Left cardiac atrium (tissue), 4 donors: ENCODE results near the gene ASB6. TPM values are rescaled to one million over a fixed set of nuclear protein-coding genes. Genes with fewer than 3 reads are reported as not detected.
"Not testable (repeated sequence)": the region's sequence is repeated elsewhere in the genome, so short reads cannot be mapped to it uniquely, and the experiment has no call there.

ENCODE experiments used
- ATAC-seq, 2 donors: fragments of 200-7000 bp; cut with Tn5 transposase; one replicate each; pipeline ENCODE4 v1.9.1; 2020; ENCODE audit warnings: mild to moderate bottlenecking in 2 of 2, moderate library complexity in 2 of 2
- DNase-seq: peaks from one replicate; pipeline ENCODE4 v3.0.0-alpha.2; 2020
- intact Hi-C, 2 donors: fragments of 100-400 bp; cut with DNase I; formaldehyde crosslinking; loops; one replicate each; pipeline versions ENCODE4 v1.14.1 to v1.15.1; 2022 to 2023
- total RNA-seq, 2 donors: library from RNA; stranded (reverse); fragmentation: NEBNext Ultra II Directional; extraction: Animal tissue kit (Norgen Biotek cat#: 25700); gene quantifications; one replicate each; pipeline ENCODE4 v1.2.1, GENCODE V29; 2021
- donor health status: DM: no; HTN: yes; CAD: no.
- donor health status: DM: no; HTN: yes; CAD: no; lungs with severe emphysema.
- donor health status: DM: yes; HTN: yes; CAD: no.
- donor health status: Dilated cardiomyopathy.

Gene ASB6
- total RNA-seq, 2 donors from 2014 or later = 8.3 to 11.6 TPM

DNA sequence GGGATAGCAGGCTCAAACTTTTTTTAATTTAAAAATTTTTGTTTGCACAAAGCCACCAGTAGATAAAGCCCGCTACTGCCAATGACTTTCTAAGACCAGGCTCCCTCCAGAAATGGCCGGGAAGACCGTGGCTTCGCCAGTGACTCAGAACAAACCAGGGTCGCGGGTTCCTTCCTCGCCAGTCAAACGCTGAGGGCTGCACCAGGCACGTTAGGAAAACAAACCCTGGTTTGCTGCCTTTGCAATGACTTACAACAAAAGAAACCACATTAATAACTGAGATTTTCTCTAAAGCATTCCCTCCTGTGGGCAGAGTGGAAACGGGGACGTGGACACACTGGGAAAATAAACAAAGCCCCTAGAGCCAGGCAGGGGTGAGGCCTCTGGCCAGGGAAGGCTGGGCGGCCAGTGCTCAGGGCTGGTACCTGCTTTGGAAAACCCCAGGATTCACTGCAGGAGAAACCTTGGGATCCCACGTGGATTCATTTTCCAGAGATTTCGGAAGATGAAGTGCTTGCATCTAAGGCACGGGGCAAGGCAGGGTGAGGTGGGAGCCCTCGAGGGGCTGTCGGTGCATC, 27.3 kb upstream of the ASB6 start:
- ATAC-seq = no peak
- intact Hi-C loops = no loop called here
- no peak for DNase-seq

DNA sequence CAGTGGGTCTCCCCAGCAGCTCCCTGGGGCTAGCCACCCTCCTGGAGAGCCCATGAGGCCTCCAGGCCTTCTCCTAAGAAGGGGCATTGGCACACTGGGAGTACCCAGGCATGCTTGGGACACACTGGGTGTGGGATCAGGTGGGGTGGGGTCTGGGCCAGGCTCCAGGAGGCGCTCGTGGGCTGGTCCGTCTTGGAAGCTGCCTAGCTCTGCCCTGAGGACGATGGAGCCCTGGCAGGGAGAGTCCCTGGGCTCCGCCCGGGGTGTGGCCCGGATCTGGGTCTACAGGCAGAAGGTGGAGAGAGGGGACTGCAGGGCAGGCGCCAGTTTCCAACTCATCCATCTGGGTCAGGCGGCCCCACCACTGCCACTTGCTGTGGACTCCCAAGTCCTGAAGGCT, 25.9 kb upstream of the ASB6 start:
- intact Hi-C loops = no loop called here
- DNase-seq (no peak), ATAC-seq (no peak)

DNA sequence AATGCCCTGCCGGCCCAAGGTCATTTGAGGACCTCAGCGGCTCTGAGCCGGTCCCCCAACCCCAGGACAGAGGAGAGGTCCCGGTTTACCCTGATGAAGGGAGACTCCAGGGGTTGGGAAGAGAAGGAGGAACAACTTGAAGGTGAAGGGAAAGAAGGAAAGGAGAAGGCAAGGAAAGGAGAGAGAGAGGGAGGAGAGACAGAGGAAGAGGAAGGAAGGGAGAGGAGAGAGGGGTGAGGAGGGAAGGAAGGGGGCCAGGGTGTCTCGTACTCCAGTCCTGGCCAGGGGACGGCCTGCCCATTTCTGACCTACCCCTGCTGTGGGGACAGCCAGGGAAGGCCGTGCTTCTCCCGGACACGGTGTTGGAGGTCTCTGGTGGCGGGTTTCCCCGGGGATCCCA, 25.4 kb upstream of the ASB6 start:
- ATAC-seq = no peak
- intact Hi-C loops = no loop called here
- DNase-seq = no peak

DNA sequence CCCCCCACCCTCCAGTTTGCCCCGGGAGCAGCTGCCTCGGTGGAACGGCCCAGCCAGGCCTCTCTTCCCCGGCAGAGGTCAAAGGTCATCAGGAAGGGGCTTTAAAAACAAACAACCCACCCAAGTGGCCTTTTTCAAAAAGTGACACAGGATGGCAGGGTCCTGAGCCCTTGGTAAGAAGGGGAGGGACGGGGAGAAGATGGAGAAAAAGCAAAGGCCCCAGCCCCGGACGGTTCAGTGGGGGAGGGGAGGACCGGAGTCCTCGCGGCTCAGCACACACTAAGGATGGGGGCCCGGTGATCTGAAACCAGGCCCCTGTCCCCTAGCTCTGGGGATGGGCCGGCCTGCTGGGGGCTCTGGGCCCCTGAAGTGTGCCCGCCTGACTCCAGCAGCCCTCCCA, 24.6 kb upstream of the ASB6 start:
- intact Hi-C loops = no loop called here
- ATAC-seq (no peak), DNase-seq (no peak)

DNA sequence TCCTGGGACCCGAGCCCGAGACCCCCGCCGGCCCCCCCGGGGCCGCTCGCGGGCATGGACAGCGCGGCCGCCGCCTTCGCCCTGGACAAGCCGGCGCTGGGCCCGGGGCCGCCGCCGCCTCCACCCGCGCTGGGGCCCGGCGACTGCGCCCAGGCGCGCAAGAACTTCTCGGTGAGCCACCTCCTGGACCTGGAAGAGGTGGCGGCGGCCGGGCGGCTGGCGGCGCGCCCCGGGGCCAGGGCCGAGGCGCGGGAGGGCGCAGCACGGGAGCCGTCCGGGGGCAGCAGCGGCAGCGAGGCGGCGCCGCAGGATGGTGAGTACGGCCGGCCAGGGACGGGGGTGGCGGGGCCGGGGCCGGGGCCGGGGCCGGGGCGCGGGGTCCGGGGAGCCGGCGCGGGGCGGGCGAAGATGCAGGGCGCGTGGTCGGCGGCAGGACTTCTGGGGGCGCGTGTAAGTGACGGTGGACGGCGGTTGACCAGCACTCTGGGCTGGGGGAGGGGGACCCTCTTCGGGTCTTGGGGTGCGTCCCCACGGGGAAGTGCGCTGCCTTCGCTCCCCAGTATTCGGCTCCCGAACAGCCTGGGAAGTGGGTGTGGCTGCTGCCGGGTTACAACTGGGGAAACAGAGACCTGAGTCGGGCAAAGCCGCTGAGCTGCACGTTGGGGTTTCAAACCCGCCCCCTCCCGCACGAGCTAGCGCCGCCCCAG, 24.0 kb upstream of the ASB6 start:
- ATAC-seq = peak in 1 of 2 donors; percentile 4
- no peak for DNase-seq
- intact Hi-C loops = no loop called here

DNA sequence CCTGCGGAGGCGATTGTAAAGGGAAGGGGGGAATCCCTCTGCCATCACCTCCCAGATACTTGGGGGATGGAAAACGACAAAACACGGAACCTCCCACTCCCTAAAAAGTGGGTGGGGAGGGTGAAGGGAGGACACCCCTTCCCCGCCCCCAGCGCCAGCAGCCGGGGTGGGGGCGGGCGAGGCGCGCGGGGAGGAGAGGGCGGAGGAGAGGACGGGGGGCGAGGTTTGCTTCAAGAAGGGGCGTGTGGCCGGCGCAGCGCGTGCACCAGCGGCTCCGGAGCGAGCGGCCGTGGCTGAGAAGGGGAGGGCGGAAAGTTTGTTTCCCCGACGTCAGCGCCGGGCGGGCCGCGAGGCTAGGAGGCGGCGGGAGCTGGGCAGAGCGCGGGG, 23.4 kb upstream of the ASB6 start, which contains the start of gene PRRX2:
Gene PRRX2, plus strand, starts transcription at position 259 of the 387 bp plus-strand sequence. CDS start 221 bp downstream, outside the sequence.
- peak; percentile 64 for DNase-seq
- intact Hi-C loops = no loop called here
- peak; percentile 72 to 78 for ATAC-seq

DNA sequence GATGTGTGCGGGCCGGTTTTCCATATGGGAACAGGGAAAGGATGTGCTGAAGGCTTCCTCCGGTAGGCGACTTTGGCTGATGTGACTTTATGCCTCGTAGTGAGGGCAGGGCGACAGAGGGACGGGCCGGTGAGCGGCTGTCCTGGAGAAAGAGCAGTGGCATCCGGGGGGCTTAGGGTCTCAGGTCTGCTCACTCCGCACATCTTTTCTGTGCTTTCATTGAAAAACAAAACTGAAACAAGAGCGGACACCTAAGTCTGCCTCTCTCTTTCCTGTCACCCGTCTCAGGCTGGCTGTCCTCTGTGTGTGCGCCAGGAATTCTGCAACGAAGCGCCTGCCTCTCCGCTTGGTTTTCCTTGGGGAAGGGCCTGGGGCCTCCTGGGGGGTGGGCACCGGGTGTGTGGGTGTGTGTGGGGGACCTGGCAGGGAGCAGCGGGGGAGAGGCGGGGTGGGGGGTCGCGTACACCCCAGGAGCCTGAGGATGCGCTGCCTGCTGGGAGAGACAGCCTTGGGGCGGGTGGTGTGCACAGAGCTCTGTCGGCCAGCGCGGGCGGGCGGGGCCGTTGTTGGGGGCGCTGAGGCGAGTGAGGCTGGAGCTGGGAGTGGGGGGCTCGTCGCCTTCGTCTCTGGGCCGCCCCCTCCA, 22.9 kb upstream of the ASB6 start:
- ATAC-seq (peak; percentile 47 to 63), DNase-seq (no peak)
- intact Hi-C loops = no loop called here

DNA sequence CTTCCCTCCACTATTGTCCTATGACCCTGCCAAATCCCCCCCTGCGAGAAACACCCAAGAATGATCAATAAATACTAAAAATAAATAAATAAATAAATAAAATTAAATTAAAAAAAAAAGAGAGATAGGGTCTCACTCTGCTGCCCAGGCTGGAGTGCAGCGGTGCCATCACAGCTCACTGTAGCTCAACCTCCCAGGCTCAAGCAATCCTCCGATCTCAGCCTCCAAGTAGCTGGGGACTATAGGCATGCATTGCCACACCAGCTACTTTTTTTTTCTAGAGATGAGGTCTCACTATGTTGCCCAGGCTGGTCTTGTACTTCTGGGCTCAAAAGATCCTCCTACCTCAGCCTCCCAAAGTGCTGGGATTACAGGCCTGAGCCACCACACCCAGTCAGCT, 20.3 kb upstream of the ASB6 start:
- ATAC-seq, intact Hi-C loops, DNase-seq: not testable (repeated sequence)

DNA sequence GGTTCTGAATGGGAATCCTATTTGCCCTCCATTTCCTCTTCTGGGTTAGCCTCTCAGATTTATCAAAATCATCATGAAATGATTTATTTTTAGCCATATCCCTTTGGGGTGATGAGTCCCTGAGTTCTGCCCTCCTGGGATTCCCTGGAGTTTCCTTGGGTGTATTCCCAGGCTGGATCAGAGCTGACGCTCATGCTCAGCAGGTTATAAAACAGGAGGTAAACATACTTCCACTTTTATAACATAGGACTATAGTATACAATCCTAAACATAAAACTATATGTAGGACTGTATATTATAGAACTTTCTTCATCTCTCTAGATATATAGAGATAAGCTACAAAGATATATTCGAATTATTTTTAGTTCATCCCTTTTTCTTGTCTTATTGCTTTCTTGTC, 19.1 kb upstream of the ASB6 start:
- intact Hi-C loops = no loop called here
- DNase-seq (no peak), ATAC-seq (no peak)

DNA sequence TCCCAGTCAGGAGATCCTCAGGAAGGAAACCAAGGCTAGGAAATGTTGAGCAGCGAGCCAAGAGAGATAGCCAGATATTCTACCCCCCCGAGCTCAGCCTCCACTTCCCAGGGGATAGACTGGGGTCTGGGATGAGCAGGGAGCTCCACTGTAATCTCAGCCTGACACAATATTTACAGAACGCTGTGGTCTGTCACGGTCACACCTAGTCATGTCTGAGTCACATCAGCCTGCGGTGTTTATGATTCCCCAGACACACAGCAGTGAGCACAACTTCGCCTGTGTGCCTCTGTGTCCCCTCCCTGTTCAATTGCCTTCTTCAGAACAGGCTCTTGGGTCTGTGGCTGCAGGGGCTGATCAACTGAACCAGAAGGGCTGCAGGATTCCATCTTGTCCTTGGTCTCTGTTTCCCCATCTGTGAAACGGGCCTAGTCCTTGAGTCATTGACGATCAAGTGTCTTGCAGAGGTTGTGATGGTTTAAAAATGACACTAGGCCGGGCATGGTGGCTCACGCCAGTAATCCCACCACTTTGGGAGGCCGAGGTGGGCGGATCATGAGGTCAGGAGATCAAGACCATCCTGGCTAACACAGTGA, 14.9 kb upstream of the ASB6 start:
- intact Hi-C loops = no loop called here

DNA sequence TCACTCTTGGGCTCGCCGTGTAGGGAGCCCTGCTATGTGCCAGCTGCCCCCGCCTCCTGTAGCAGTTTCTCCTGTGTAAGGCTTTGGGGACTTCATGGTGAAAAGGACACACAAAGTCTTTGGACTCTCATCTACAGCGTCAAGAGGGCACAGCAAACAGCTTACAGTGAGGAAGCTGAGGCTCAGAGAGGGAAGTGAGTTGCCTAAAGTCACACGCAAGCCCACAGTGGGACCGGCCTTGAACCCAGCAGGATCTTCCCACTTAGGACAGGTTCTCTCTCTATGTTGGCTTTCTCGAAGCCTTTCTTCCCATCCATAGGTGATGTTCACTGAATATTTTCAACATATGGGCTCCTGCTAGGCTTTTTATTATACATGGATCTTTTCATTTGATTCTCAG, 13.7 kb upstream of the ASB6 start:
- ATAC-seq = no peak
- intact Hi-C loops = no loop called here
- DNase-seq = no peak

More for the DNA sequence above, 14.9 kb upstream of the ASB6 start:
- ATAC-seq = no peak
- no peak for DNase-seq

DNA sequence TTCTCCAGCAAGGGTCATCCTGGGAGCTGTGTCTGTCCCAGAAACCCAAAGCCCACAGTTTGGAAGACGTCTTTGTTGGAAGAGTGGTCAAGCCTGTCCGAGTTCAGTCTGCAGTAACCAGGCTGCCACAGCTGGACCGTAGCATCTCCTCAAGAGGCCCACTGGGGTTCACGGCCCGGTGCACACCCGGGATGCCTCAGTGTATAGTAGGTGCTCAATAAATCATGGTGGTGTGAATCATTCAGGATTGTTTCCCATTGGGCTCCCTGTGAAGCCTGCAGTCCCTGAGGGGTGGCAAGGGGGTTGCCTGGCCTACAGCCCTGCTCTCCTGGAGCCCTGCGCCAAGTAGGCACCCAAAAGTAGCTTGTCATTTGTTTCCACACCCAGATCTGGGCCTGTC, 13.2 kb upstream of the ASB6 start:
- DNase-seq (no peak), ATAC-seq (no peak)
- intact Hi-C loops = no loop called here

DNA sequence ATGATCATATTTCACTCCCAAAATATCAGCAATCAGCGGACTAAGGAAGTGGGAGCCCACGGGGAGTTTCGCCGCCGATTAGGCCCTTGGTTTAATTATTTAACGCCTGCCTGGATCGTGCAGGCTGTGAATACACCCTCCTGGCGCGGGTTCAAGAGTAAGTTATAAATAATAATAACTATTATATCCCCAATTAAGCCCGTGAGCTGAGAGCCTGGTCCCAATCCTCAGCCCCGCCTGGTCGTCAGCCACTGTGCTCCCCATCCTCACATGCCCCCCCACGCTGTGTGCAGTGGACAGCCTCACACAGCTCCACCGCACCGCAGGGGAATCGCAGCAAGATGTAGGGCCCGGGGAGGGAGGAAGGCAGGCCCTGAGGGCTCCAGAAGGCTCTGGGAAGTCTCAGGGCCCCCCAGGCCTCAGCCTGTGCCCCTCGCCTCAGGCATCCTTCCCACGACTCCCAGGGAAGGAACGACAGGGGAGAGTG, 12.6 kb upstream of the ASB6 start:
- no peak for DNase-seq
- intact Hi-C loops = no loop called here
- ATAC-seq = no peak

DNA sequence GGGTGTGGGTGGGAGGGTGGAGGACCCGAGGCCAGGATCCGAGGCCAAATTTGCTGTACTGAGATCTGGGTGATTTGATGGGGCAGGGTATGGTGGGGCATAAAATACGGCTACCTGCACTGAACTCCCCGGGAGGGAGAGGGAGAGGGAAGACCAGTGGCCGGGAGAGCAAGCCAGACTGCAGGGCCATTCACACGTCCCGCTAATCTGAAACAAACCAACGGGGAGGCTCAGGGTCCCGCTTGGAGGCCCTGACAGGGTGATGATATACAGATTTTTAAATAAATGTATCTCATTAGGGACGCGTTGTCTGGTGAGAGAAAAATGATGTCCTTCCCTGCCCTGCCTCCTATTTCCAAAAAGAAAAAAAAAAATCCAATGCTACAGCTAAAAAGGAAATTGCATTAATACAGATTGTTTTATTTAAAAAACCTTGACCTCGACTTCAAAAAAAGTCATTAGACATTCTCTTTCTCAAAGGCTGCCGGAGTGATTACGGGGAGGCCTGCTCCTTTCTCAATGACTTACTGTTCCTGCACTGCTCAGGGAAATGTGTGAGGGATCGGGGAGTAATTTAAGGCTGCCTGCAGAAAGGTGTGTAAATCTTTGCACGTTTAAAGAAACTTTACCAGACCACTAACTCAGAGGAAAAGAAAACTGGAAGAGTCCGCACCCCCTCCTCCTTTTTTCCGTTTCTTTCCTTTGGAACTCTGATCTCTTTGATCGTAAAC, 12.0 kb upstream of the ASB6 start:
- DNase-seq (no peak), ATAC-seq (no peak)
- intact Hi-C loops = no loop called here

DNA sequence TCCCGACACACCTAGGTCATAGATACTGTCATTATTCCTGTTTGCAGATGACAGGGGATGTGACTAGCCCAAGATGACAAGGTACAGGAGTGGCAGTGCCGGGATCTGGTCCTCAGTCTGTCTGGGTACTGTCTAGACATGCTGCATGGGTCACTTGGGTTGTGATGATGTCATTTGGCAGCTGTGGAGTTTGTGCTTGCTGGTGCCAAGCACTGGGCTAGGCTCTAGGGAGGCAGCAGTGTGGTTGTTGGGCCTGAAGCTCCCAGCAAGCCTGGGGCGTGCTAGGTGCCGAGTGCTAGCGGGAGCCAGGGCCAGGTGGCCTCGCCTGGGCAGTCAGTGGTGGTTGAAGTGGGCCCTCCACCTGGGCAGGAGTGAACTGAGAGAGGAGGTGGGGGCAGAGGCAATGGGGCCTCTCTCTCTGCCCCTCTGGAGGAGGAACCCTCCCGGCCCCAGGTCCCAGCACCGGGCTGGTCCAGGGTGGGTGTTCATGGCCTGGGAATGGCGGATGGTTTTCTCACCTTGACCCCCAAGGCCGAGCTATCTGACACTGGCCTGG, 8.8 kb upstream of the ASB6 start:
- no peak for ATAC-seq
- DNase-seq = no peak
- intact Hi-C loops = no loop called here

DNA sequence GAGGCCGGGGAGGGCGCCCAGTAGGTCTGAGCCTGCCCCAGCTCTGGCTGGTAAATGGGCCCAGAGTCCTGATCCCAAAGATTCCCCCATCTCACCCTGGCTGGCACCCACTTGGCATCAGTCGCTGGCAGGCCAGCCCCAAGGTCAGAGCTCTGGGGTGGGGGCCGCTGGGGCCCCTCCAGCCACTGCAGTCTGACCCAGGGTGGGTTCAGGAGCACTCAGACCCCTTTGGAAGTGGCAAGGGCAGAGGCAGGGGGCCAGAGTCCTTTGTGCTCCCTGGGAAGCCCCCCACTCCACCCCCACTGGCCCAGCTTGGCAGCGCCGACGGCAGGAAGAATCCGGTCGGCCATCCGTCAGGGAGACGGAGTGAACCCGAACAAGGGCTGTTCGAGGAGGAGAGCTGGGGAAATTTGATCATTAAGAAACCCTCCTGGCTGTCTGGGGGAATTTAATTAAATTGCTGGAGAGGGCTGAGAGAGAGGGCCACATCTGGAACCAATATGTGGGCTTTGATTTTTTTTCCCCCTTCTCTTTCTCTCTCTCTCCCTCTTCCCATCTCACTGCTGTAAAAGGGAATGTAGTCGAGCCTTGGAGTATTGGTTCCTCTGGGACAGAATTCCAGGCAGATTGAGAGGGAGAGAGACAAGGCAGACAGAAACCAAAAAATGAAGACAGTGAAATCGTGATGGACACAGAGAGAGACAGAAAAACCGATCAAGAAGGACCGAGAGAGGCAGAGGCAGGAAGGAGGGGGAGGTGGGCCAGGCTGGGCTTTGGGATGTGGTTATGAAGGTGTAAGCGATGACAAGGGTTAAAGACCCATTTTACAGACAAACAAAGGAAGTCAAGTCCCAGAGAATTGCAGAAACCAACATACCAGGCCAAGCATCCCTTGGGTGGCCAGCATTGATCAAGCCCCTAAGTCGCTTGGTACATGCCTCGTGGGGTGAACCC, 8.1 kb upstream of the ASB6 start:
- ATAC-seq (no peak), DNase-seq (no peak)
- intact Hi-C loops = loop anchor here (10.0 kb wide), 2 partner anchors 75 to 135 kb away; no protein-coding TSS in a partner anchor

DNA sequence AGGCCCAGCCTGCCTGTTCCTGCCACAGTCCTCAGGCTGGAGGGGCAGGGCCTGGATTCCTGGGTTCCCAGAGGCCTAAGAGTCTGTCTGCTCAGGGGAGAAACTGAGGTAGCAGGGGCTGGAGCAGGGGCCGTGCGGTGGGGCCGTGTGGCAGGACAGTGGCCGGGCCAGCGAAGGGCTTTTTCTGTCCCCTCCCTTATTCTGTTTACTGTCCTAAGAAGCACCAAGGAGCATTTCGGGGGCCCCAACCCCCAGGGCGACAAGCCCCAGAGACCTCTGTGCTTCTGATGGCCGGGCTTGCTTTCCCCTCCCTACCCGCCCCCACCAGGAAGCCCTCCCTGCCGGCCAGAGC, 6.8 kb upstream of the ASB6 start:
- no peak for DNase-seq

More for the DNA sequence above, 6.8 kb upstream of the ASB6 start:
- intact Hi-C loops = loop anchor here (10.0 kb wide), 2 partner anchors 76 to 136 kb away; no protein-coding TSS in a partner anchor
- no peak for ATAC-seq
